Panc1 (cell line): ENCODE data around the gene EXD3. TPM values are rescaled to one million over a fixed set of nuclear protein-coding genes. Genes with fewer than 3 reads are reported as not detected.
"Not testable (repeated sequence)": the region's sequence is repeated elsewhere in the genome, so short reads cannot be mapped to it uniquely, and the experiment has no call there.

Source experiments
- ATAC-seq: fragments of 200-7000 bp; cut with Tn5 transposase; 2 replicates; pipeline ENCODE4 v1.9.1; 2020; ENCODE audit warnings: mild to moderate bottlenecking, moderate library complexity
- BruUV-seq: library from RNA; stranded (reverse); fragments of 400-500 nt; replicated peaks from 2 replicates; lab custom pipeline; 2021; lab: Mats Ljungman, UMichigan
- CTCF ChIA-PET: fragments of 300-600 bp; sonication (Branson Sonifier 250); formaldehyde crosslinking; loops from one replicate; lab custom pipeline; 2022; ENCODE audit warnings: antibody characterized with exemption; lab: Charles Lee
- POLR2A ChIA-PET: fragments of 300-600 bp; sonication (Branson Sonifier 250); formaldehyde crosslinking; loops from one replicate; lab custom pipeline; 2022; ENCODE audit warnings: antibody characterized with exemption; lab: Charles Lee
- DNase-seq: peaks from one replicate; pipeline ENCODE4 v3.0.0-alpha.2; 2010; ENCODE audit warnings: low read depth, low spot score
- H3K27ac ChIP-seq: 2 replicates; pipeline ENCODE4 v1.5.1; 2011; ENCODE audit warnings: mild to moderate bottlenecking, low read length, inconsistent platforms
- H3K27me3 ChIP-seq: fragments of 200-500 bp; sonication (Bioruptor generic); 2 replicates; pipeline ENCODE4 v1.6.0; 2014; ENCODE audit warnings: low read length, inconsistent platforms; ENCODE audit not compliant: control insufficient read depth, insufficient read depth
- H3K36me3 ChIP-seq: fragments of 200-500 bp; sonication (Bioruptor generic); 2 replicates; pipeline ENCODE4 v1.5.1; 2014; ENCODE audit warnings: inconsistent platforms, mild to moderate bottlenecking, low read length, moderate library complexity; ENCODE audit not compliant: control insufficient read depth, insufficient read depth
- H3K4me1 ChIP-seq: 2 replicates; pipeline ENCODE4 v1.5.1; 2011; ENCODE audit warnings: inconsistent platforms, mild to moderate bottlenecking, low read length, moderate library complexity; ENCODE audit not compliant: control insufficient read depth, insufficient read depth
- H3K4me3 ChIP-seq, 2 experiments: 2 replicates each; pipeline ENCODE4 v1.5.1; 2011 to 2012; ENCODE audit warnings: low read depth in 2 of 2, low read length in 2 of 2, mild to moderate bottlenecking in 2 of 2, inconsistent platforms in 1 of 2, moderate library complexity in 1 of 2
- H3K9me3 ChIP-seq: fragments of 200-500 bp; sonication (Bioruptor generic); 2 replicates; pipeline ENCODE4 v1.5.1; 2014; ENCODE audit warnings: low read depth, mild to moderate bottlenecking, inconsistent platforms, low read length, moderate library complexity; ENCODE audit not compliant: control insufficient read depth, insufficient read depth
- CTCF ChIP-seq: fragments of 450-650 bp; IDR thresholded peaks from 2 replicates; pipeline ENCODE4 v1.5.1; 2017; ENCODE audit warnings: mild to moderate bottlenecking
- POLR2AphosphoS5 ChIP-seq: IDR thresholded peaks from 2 replicates; pipeline ENCODE4 v1.6.1; 2012; ENCODE audit warnings: mild to moderate bottlenecking, low read depth, low read length, moderate library complexity
- REST ChIP-seq, 2 experiments: IDR thresholded peaks; 2 replicates each; pipeline ENCODE4 v1.6.1; 2011 to 2012; ENCODE audit warnings: low read depth in 2 of 2, control low read depth in 1 of 2, low read length in 1 of 2, mild to moderate bottlenecking in 1 of 2, moderate library complexity in 1 of 2; ENCODE audit not compliant: insufficient read depth in 1 of 2
- SIN3A ChIP-seq: IDR thresholded peaks from 2 replicates; pipeline ENCODE4 v1.6.1; 2012; ENCODE audit warnings: low read depth, mild to moderate bottlenecking, low read length, moderate library complexity, borderline replicate concordance; ENCODE audit not compliant: insufficient read depth
- TCF7L2 ChIP-seq: IDR thresholded peaks from 2 replicates; pipeline ENCODE4 v1.6.1; 2011; ENCODE audit warnings: mild to moderate bottlenecking, low read depth, low read length, inconsistent platforms
- in situ Hi-C: cut with HindIII; loops from 2 replicates; pipeline ENCODE4 v1.10.0; 2016; ENCODE audit warnings: low sequenced_read_pairs, low pct_unique_long_range_greater_than_20kb
- intact Hi-C: fragments of 100-400 bp; cut with micrococcal nuclease; formaldehyde crosslinking; loops from one replicate; pipeline ENCODE4 v1.10.0; 2022; ENCODE audit not compliant: unreplicated experiment
- total RNA-seq: library from RNA; stranded (reverse); gene quantifications from one replicate; pipeline ENCODE4 v1.2.1, GENCODE V29; 2021; ENCODE audit not compliant: unreplicated experiment

Gene EXD3
- total RNA-seq, 1 experiment from 2014 or later: 9.2 TPM

- Histone ChIP-seq H3K36me3 (no peaks in the 10 kb centered on the region), H3K4me3 (no peak overlapping the region), H3K4me1 (peaks cover 23% of the 10 kb centered on the region), H3K27me3 (no peaks in the 10 kb centered on the region), H3K9me3 (no peaks in the 10 kb centered on the region), H3K27ac (no peak overlapping the region)
- DNase-seq (no peak), ATAC-seq (no peak)
- in situ Hi-C loops: no loop called here
- TF ChIP-seq REST (IDR thresholded peaks at IDR 0.05; ENCODE audit: insufficient read depth in 1 of 2, low read depth in 2 of 2, low read length in 1 of 2): no peak
- no peak for TF ChIP-seq POLR2AphosphoS5
- TF ChIP-seq SIN3A: no peak
- no peak for TF ChIP-seq TCF7L2
- TF ChIP-seq CTCF: no peak
- intact Hi-C loops: no loop called here
- no TSS peak for BruUV-seq
- ChIA-PET POLR2A (no interaction called here), CTCF (no interaction called here)
These were observed 30.0 kb upstream of the EXD3 start for GRCh38 chr9:137452761-137453642.

GRCh38 chr9:137452006-137452760 lies 29.2 kb upstream of the EXD3 start:
- DNase-seq (no peak), ATAC-seq (no peak)
- peaks cover 23% of the 10 kb centered on the region for H3K4me1 ChIP-seq
- no peaks in the 10 kb centered on the region for H3K27me3 ChIP-seq
- intact Hi-C loops: no loop called here
- no peak for TF ChIP-seq CTCF
- no peak for TF ChIP-seq SIN3A
- no peak for TF ChIP-seq TCF7L2
- TF ChIP-seq REST (IDR thresholded peaks at IDR 0.05; ENCODE audit: insufficient read depth in 1 of 2, low read depth in 2 of 2, low read length in 1 of 2): no peak
- no peak for TF ChIP-seq POLR2AphosphoS5
- in situ Hi-C loops: no loop called here
- H3K9me3 ChIP-seq: no peaks in the 10 kb centered on the region
- H3K36me3 ChIP-seq: no peaks in the 10 kb centered on the region
- ChIA-PET CTCF (no interaction called here), POLR2A (no interaction called here)
- H3K27ac ChIP-seq: no peak overlapping the region
- no TSS peak for BruUV-seq
- no peak overlapping the region for H3K4me3 ChIP-seq

GRCh38 chr9:137451264-137452005 lies 28.5 kb upstream of the EXD3 start:
- intact Hi-C loops, H3K27ac ChIP-seq, BruUV-seq, H3K4me3 ChIP-seq, CTCF ChIA-PET, POLR2A ChIA-PET, H3K36me3 ChIP-seq, H3K27me3 ChIP-seq, H3K9me3 ChIP-seq, DNase-seq, ATAC-seq, in situ Hi-C loops: not testable (repeated sequence)
- H3K4me1 ChIP-seq: peaks cover 16% of the 10 kb centered on the region
